ENCODE results near the gene RTL9.

The RTL9 gene

DNA sequence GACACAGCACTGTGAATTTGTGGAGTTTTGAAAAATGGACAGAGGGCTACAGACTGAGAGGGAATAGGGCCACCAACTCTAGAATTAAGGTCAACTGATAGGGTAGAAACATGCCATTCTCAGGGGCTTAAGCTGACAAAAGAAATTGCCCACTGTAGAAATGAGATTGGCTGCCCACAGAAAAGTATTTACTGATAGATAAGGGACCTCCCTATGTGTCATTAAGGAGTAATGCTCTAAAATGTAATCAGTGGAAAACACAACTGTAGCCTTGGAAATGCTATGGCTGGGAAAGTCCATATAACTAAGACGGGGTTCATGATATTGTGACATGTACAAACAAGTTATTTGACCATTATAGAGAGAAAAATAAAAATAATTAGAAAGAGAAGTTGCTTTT is 4.6 kb downstream of the RTL9 start:
- Histone ChIP-seq H3K9me3 (ENCODE audit: control insufficient read depth, insufficient read depth, low read length) (no peaks in the 10 kb centered on the region), H3K36me3 (ENCODE audit: control insufficient read depth, insufficient read depth, low read length) (no peaks in the 10 kb centered on the region), H3K27me3 (ENCODE audit: control insufficient read depth, insufficient read depth, low read length) (no peaks in the 10 kb centered on the region), H3K9ac (ENCODE audit: low read depth, low read length) (no peak overlapping the region), H3K4me1 (ENCODE audit: control insufficient read depth, insufficient read depth, low read length) (no peaks in the 10 kb centered on the region), H3K4me3 (ENCODE audit: low read depth, low read length) (no peak overlapping the region)

DNA sequence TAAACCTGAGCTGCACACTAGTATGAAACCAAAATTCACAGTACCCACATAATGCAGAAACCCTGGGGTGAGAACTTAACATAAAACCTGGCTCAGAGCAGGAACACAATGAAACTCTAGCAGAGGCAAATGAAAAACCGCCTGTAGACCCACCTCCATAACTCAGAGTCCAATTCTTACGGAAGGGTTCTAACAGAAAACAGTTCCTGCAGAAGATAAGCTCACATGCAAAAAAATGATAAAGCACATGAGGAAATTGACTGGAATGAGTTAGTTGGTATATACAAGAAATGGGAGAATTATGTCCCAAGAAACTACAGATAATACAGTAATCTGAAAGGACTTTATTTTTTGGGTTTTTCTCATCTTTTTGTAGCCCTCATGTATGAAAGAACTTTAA is 14.7 kb downstream of the RTL9 start:
- H3K36me3 ChIP-seq (ENCODE audit: control insufficient read depth, insufficient read depth, low read length), result no peaks in the 10 kb centered on the region
- H3K4me3 ChIP-seq (ENCODE audit: low read depth, low read length), result no peak overlapping the region
- H3K4me1 ChIP-seq (ENCODE audit: control insufficient read depth, insufficient read depth, low read length), result no peaks in the 10 kb centered on the region
- no peaks in the 10 kb centered on the region for H3K27me3 ChIP-seq (ENCODE audit: control insufficient read depth, insufficient read depth, low read length)
- no peak overlapping the region for H3K9ac ChIP-seq (ENCODE audit: low read depth, low read length)
- no peaks in the 10 kb centered on the region for H3K9me3 ChIP-seq (ENCODE audit: control insufficient read depth, insufficient read depth, low read length)

GRCh38 chrX:110374559-110374958 is 15.9 kb downstream of the RTL9 start:
- Histone ChIP-seq H3K27me3 (ENCODE audit: control insufficient read depth, insufficient read depth, low read length) (no peaks in the 10 kb centered on the region), H3K9ac (ENCODE audit: low read depth, low read length) (no peak overlapping the region), H3K36me3 (ENCODE audit: control insufficient read depth, insufficient read depth, low read length) (no peaks in the 10 kb centered on the region)

DNA sequence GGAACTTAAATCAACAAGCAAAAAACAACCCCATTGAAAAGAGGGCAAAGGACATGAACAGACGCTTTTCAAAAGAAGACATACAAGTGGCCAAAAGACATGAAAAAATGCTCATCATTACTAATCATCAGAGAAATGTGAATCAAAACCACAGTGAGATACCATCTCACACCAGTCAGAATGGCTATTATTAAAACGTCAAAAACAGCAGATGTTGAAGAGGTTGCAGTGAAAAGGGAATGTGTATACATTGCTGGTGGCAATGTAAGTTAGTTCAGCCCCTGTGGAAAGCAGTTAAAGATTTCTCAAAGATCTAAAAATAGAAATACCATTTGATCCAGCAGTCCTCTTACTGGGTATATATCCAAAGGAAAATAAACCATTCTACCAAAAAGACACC is 22.6 kb downstream of the RTL9 start:
- Histone ChIP-seq H3K36me3 (ENCODE audit: control insufficient read depth, insufficient read depth, low read length) (no peaks in the 10 kb centered on the region), H3K9ac (ENCODE audit: low read depth, low read length) (no peak overlapping the region), H3K9me3 (ENCODE audit: control insufficient read depth, insufficient read depth, low read length) (no peaks in the 10 kb centered on the region), H3K4me3 (ENCODE audit: low read depth, low read length) (no peak overlapping the region), H3K27me3 (ENCODE audit: control insufficient read depth, insufficient read depth, low read length) (no peaks in the 10 kb centered on the region), H3K4me1 (ENCODE audit: control insufficient read depth, insufficient read depth, low read length) (no peaks in the 10 kb centered on the region)

More at GRCh38 chrX:110374559-110374958, 15.9 kb downstream of the RTL9 start:
- Histone ChIP-seq H3K4me3 (ENCODE audit: low read depth, low read length) (no peak overlapping the region), H3K9me3 (ENCODE audit: control insufficient read depth, insufficient read depth, low read length) (no peaks in the 10 kb centered on the region), H3K4me1 (ENCODE audit: control insufficient read depth, insufficient read depth, low read length) (no peaks in the 10 kb centered on the region)

DNA sequence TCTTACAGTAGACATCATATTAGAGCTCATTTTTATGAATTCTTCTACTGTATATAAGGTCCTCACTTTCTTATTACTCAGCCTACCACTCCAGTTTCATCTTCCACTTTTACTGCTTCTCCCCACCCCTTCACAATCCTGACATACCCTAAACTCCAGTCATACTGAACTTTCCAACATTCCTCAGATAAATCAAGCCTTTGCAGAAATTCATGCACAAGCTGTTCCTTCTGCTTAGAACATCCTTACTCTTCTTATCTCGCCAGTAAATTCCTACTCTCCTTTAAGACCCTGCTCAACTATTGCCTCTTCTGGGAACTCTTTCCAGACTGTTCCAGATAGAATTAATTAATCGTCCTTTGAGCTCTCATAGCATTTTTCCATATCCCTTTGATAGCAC is 24.8 kb downstream of the RTL9 start:
- H3K9ac ChIP-seq (ENCODE audit: low read depth, low read length), result no peak overlapping the region
- H3K36me3 ChIP-seq (ENCODE audit: control insufficient read depth, insufficient read depth, low read length), result no peaks in the 10 kb centered on the region
- no peaks in the 10 kb centered on the region for H3K4me1 ChIP-seq (ENCODE audit: control insufficient read depth, insufficient read depth, low read length)
- H3K4me3 ChIP-seq (ENCODE audit: low read depth, low read length), result no peak overlapping the region
- H3K9me3 ChIP-seq (ENCODE audit: control insufficient read depth, insufficient read depth, low read length), result no peaks in the 10 kb centered on the region
- H3K27me3 ChIP-seq (ENCODE audit: control insufficient read depth, insufficient read depth, low read length), result no peaks in the 10 kb centered on the region

GRCh38 chrX:110384490-110384889 is 25.8 kb downstream of the RTL9 start:
- Histone ChIP-seq H3K36me3 (ENCODE audit: control insufficient read depth, insufficient read depth, low read length) (no peaks in the 10 kb centered on the region), H3K4me1 (ENCODE audit: control insufficient read depth, insufficient read depth, low read length) (no peaks in the 10 kb centered on the region), H3K9ac (ENCODE audit: low read depth, low read length) (no peak overlapping the region), H3K9me3 (ENCODE audit: control insufficient read depth, insufficient read depth, low read length) (no peaks in the 10 kb centered on the region), H3K27me3 (ENCODE audit: control insufficient read depth, insufficient read depth, low read length) (no peaks in the 10 kb centered on the region), H3K4me3 (ENCODE audit: low read depth, low read length) (no peak overlapping the region)

GRCh38 chrX:110389570-110389969 is 30.9 kb downstream of the RTL9 start:
- Histone ChIP-seq H3K9me3 (ENCODE audit: control insufficient read depth, insufficient read depth, low read length) (no peaks in the 10 kb centered on the region), H3K4me3 (ENCODE audit: low read depth, low read length) (no peak overlapping the region), H3K4me1 (ENCODE audit: control insufficient read depth, insufficient read depth, low read length) (no peaks in the 10 kb centered on the region), H3K36me3 (ENCODE audit: control insufficient read depth, insufficient read depth, low read length) (no peaks in the 10 kb centered on the region), H3K27me3 (ENCODE audit: control insufficient read depth, insufficient read depth, low read length) (no peaks in the 10 kb centered on the region), H3K9ac (ENCODE audit: low read depth, low read length) (no peak overlapping the region)

GRCh38 chrX:110391086-110391485 is 32.4 kb downstream of the RTL9 start:
- Histone ChIP-seq H3K4me3 (ENCODE audit: low read depth, low read length) (no peak overlapping the region), H3K9me3 (ENCODE audit: control insufficient read depth, insufficient read depth, low read length) (no peaks in the 10 kb centered on the region), H3K27me3 (ENCODE audit: control insufficient read depth, insufficient read depth, low read length) (no peaks in the 10 kb centered on the region), H3K4me1 (ENCODE audit: control insufficient read depth, insufficient read depth, low read length) (no peaks in the 10 kb centered on the region), H3K36me3 (ENCODE audit: control insufficient read depth, insufficient read depth, low read length) (no peaks in the 10 kb centered on the region), H3K9ac (ENCODE audit: low read depth, low read length) (no peak overlapping the region)

GRCh38 chrX:110394651-110395050 is 36.0 kb downstream of the RTL9 start:
- Histone ChIP-seq H3K36me3 (ENCODE audit: control insufficient read depth, insufficient read depth, low read length) (no peaks in the 10 kb centered on the region), H3K4me1 (ENCODE audit: control insufficient read depth, insufficient read depth, low read length) (no peaks in the 10 kb centered on the region), H3K9ac (ENCODE audit: low read depth, low read length) (no peak overlapping the region), H3K9me3 (ENCODE audit: control insufficient read depth, insufficient read depth, low read length) (no peaks in the 10 kb centered on the region), H3K4me3 (ENCODE audit: low read depth, low read length) (no peak overlapping the region), H3K27me3 (ENCODE audit: control insufficient read depth, insufficient read depth, low read length) (no peaks in the 10 kb centered on the region)

- no peaks in the 10 kb centered on the region for H3K27me3 ChIP-seq (ENCODE audit: control insufficient read depth, insufficient read depth, low read length)
- no peaks in the 10 kb centered on the region for H3K9me3 ChIP-seq (ENCODE audit: control insufficient read depth, insufficient read depth, low read length)
- no peak overlapping the region for H3K4me3 ChIP-seq (ENCODE audit: low read depth, low read length)
- no peak overlapping the region for H3K9ac ChIP-seq (ENCODE audit: low read depth, low read length)
- H3K36me3 ChIP-seq (ENCODE audit: control insufficient read depth, insufficient read depth, low read length), result no peaks in the 10 kb centered on the region
- H3K4me1 ChIP-seq (ENCODE audit: control insufficient read depth, insufficient read depth, low read length), result peaks cover under 1% of the 10 kb centered on the region
These were observed 37.2 kb downstream of the RTL9 start for GRCh38 chrX:110395877-110396276.

- H3K4me1 ChIP-seq (ENCODE audit: control insufficient read depth, insufficient read depth, low read length), result peaks cover 3% of the 10 kb centered on the region
- H3K36me3 ChIP-seq (ENCODE audit: control insufficient read depth, insufficient read depth, low read length), result no peaks in the 10 kb centered on the region
- no peaks in the 10 kb centered on the region for H3K27me3 ChIP-seq (ENCODE audit: control insufficient read depth, insufficient read depth, low read length)
These were observed 38.1 kb downstream of the RTL9 start for GRCh38 chrX:110396735-110397134.

DNA sequence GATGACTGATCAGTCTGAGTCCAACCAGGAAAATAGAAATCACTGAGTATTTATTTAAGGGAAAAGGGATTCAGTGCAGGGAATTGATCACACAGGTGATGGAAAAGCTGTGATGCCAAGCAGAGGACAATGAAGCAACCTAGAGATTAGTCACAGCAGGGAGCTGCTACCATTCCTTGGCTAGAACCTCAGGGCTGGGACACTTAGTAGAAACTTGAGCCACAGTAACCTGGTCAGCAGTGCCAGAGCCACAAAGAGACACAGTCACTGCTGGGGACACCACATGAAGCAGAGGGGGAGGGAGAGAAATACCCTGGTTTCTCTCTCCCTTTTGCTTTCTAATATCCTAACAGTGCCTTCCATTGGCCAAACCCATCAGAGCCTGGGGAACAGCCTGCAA is 38.7 kb downstream of the RTL9 start:
- no peaks in the 10 kb centered on the region for H3K27me3 ChIP-seq (ENCODE audit: control insufficient read depth, insufficient read depth, low read length)

More at GRCh38 chrX:110396735-110397134, 38.1 kb downstream of the RTL9 start:
- H3K4me3 ChIP-seq (ENCODE audit: low read depth, low read length), result no peak overlapping the region
- H3K9ac ChIP-seq (ENCODE audit: low read depth, low read length), result no peak overlapping the region
- H3K9me3 ChIP-seq (ENCODE audit: control insufficient read depth, insufficient read depth, low read length), result no peaks in the 10 kb centered on the region

GRCh38 chrX:110397904-110398303 is 39.3 kb downstream of the RTL9 start:
- Histone ChIP-seq H3K4me1 (ENCODE audit: control insufficient read depth, insufficient read depth, low read length) (peaks cover 10% of the 10 kb centered on the region), H3K9ac (ENCODE audit: low read depth, low read length) (no peak overlapping the region), H3K27me3 (ENCODE audit: control insufficient read depth, insufficient read depth, low read length) (no peaks in the 10 kb centered on the region), H3K9me3 (ENCODE audit: control insufficient read depth, insufficient read depth, low read length) (no peaks in the 10 kb centered on the region), H3K4me3 (ENCODE audit: low read depth, low read length) (no peak overlapping the region), H3K36me3 (ENCODE audit: control insufficient read depth, insufficient read depth, low read length) (no peaks in the 10 kb centered on the region)

More for the DNA sequence above, 38.7 kb downstream of the RTL9 start:
- Histone ChIP-seq H3K4me3 (ENCODE audit: low read depth, low read length) (no peak overlapping the region), H3K9me3 (ENCODE audit: control insufficient read depth, insufficient read depth, low read length) (no peaks in the 10 kb centered on the region), H3K36me3 (ENCODE audit: control insufficient read depth, insufficient read depth, low read length) (no peaks in the 10 kb centered on the region), H3K9ac (ENCODE audit: low read depth, low read length) (no peak overlapping the region), H3K4me1 (ENCODE audit: control insufficient read depth, insufficient read depth, low read length) (peaks cover 4% of the 10 kb centered on the region)

Data from iPS-15b (cell line).